Ovary (tissue), 9 donors: ENCODE results near the gene POLA2. TPM values are rescaled to one million over a fixed set of nuclear protein-coding genes. Genes with fewer than 3 reads are reported as not detected.

ENCODE experiments used
- DNase-seq, 5 donors: peaks; one replicate each; pipeline ENCODE4 v3.0.0-alpha.2; 2019 to 2020
- H3K27ac ChIP-seq, 2 donors: fragments of 200-600 bp; one replicate each; pipeline versions ENCODE4 v1.5.1 to v1.8.0; 2019 to 2022
- H3K27me3 ChIP-seq: fragments of 200-600 bp; one replicate; pipeline ENCODE4 v1.8.0; 2022
- H3K36me3 ChIP-seq: fragments of 200-600 bp; sonication (generic); one replicate; pipeline ENCODE4 v1.5.1; 2019
- H3K4me1 ChIP-seq: one replicate; pipeline ENCODE4 v1.8.1; 2013; ENCODE audit warnings: mild to moderate bottlenecking, moderate library complexity; ENCODE audit not compliant: insufficient read depth
- H3K4me3 ChIP-seq: fragments of 200-600 bp; sonication (generic); one replicate; pipeline ENCODE4 v1.5.1; 2017
- H3K9me3 ChIP-seq, 2 donors: fragments of 200-600 bp in 1 of 2; sonication (generic) in 1 of 2; one replicate each; pipeline versions ENCODE4 v1.5.1 to v1.8.1; 2013 to 2019; ENCODE audit warnings: mild to moderate bottlenecking in 1 of 2, moderate library complexity in 1 of 2
- EP300 ChIP-seq: sonication (generic); formaldehyde crosslinking; IDR thresholded peaks from one replicate; pipeline ENCODE4 v1.6.1; 2017; ENCODE audit warnings: antibody characterized with exemption
- POLR2A ChIP-seq: fragments of 450-650 bp; IDR thresholded peaks from one replicate; pipeline ENCODE4 v1.6.1; 2017; ENCODE audit warnings: antibody characterized with exemption, mild to moderate bottlenecking, moderate library complexity
- WGBS, 3 donors: extraction: QIAGEN DNeasy Blood & Tissue Kit in 1 of 3; methylation state at CpG; one replicate each; pipeline versions ENCODE4 v1.1.5 to v1.1.7; 2013 to 2017; 5-methylcytosine and 5-hydroxymethylcytosine counted together
- intact Hi-C, 4 donors: fragments of 100-400 bp; cut with DNase I; formaldehyde crosslinking; loops; one replicate each; pipeline versions ENCODE4 v1.11.0 to v1.15.1; 2022 to 2023
- polyA plus RNA-seq, 2 donors: library from polyadenylated mRNA; stranded (reverse); fragments of 200-250 nt in 1 of 2; fragments of 350-450 nt in 1 of 2; fragmentation: Illumina TruSeq in 1 of 2; extraction: RNeasy Lipid Tissue Mini Kit (QIAGEN cat#74804) in 1 of 2; gene quantifications; one replicate each; pipeline ENCODE4 v1.2.3, GENCODE V29; 2013 to 2014
- total RNA-seq, 7 donors: library from RNA; depleted of rRNA in 2 of 7; stranded (reverse); fragments of >200 nt in 2 of 7; fragmentation: NEBNext Ultra II Directional in 3 of 7; extraction: Animal tissue kit (Norgen Biotek cat#: 25700) in 3 of 7; gene quantifications; one replicate each; pipeline versions ENCODE4 v1.1.0 to v1.2.4, GENCODE V29; 2016 to 2023
- TF ChIP-seq, protein P1 (sequence below), 3 donors: fragments of 450-650 bp in 2 of 3; fragments of 200-600 bp in 1 of 3; IDR thresholded peaks; one replicate each; pipeline versions ENCODE4 v1.5.1 to v1.8.0; 2016 to 2022; ENCODE audit warnings: antibody characterized with exemption in 3 of 3, mild to moderate bottlenecking in 1 of 3
- donor health status: DM: no; HTN: no; CAD: no; lungs with moderate emphysema.
- donor health status: DM: no; HTN: no; CAD: no.
- donor health status: Bipolar disorder and iron deficiency.
- donor health status: DM: yes; HTN: yes; CAD: no.
- donor health status: DM: no; HTN: no; CAD: no.
- donor health status: DM: yes; HTN: yes; CAD: no.

POLA2 gene
- total and polyA plus RNA-seq, 9 donors: 4.5 to 13.3 (median 8.6) TPM

DNA sequence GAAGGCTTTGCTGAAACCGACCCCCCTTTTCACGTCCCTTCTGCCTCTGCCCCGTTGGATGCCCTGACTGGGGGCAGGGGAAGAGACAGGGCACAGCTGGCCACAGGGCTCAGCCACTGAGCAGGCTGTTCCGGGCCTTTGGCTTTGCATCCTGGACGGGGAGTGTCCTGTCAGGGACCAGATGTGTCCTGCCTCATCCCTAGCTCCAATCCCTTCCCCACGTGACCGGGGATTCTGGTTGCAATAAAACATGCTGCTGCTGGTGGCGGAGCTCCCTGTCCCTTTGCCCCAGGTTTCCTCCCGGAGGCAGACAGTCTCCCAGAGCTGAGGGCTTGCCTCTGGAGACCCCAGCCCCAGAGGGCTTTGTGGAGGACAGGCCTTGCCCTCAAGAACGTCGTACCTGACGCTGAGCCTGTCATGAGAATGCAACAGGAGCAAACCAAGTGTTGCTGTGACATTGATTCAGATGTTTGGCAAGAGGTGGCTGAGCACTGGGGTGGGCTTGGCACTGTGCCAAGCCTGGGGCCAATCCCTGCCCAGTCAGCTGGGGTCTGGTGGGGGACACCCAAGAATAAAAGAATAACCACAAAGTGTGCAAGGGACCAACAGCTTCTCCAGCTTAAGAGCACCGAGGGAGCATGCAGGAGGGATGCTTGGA is 60.2 kb downstream of the POLA2 start:
- 39 to 41% (median 41%) methylated on average over 13 of the region's 13 CpGs for WGBS, 3 donors
- no peak for DNase-seq

DNA sequence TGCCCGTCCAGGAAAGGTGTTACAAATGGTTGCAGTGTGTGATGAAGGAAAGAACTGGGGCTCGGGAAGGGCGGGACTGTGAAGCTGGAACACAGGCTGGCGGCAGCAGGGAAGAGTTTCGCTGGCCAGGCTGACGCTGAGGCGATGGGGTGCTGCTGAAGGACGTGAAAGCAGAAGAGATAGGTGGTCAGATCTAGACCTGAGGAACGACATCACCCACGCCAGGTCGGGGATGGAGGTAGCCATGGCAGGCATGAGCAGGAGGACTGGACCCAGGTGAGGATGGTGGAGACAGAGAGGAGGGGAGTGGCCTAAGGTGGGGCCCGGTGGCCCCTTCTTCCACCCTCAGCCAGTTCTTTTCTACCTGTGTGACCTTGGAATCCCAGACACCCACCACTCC is 62.1 kb downstream of the POLA2 start:
- Histone ChIP-seq H3K9me3 (no peaks in the 10 kb centered on the region), H3K27me3 (no peaks in the 10 kb centered on the region), H3K4me3 (no peak overlapping the region), H3K36me3 (no peaks in the 10 kb centered on the region), H3K4me1 (no peaks in the 10 kb centered on the region), H3K27ac (peak overlapping the region in 1 of 2 donors; percentile 16)
- TF ChIP-seq POLR2A: no peak
- TF ChIP-seq EP300: no peak
- TF ChIP-seq, protein P1, sequence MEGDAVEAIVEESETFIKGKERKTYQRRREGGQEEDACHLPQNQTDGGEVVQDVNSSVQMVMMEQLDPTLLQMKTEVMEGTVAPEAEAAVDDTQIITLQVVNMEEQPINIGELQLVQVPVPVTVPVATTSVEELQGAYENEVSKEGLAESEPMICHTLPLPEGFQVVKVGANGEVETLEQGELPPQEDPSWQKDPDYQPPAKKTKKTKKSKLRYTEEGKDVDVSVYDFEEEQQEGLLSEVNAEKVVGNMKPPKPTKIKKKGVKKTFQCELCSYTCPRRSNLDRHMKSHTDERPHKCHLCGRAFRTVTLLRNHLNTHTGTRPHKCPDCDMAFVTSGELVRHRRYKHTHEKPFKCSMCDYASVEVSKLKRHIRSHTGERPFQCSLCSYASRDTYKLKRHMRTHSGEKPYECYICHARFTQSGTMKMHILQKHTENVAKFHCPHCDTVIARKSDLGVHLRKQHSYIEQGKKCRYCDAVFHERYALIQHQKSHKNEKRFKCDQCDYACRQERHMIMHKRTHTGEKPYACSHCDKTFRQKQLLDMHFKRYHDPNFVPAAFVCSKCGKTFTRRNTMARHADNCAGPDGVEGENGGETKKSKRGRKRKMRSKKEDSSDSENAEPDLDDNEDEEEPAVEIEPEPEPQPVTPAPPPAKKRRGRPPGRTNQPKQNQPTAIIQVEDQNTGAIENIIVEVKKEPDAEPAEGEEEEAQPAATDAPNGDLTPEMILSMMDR (IDR thresholded peaks at IDR 0.05): no peak
- 44 to 48% (median 45%) methylated on average over 12 of the region's 12 CpGs for WGBS, 3 donors
- intact Hi-C loops: loop anchor here in 1 of 4 donors (2.0 kb wide), 1 partner anchor 51 kb away; no protein-coding TSS in a partner anchor
- DNase-seq: peak in 1 of 5 donors; percentile 53

More for the DNA sequence above, 60.2 kb downstream of the POLA2 start:
- intact Hi-C loops: loop anchor here in 1 of 4 donors (2.0 kb wide), 1 partner anchor 49 kb away; no protein-coding TSS in a partner anchor
- TF ChIP-seq POLR2A (no peak), EP300 (no peak)
- TF ChIP-seq, protein P1 (IDR thresholded peaks at IDR 0.05): no peak
- Histone ChIP-seq H3K4me3 (no peak overlapping the region), H3K36me3 (no peaks in the 10 kb centered on the region), H3K9me3 (no peaks in the 10 kb centered on the region), H3K27ac (no peak overlapping the region), H3K4me1 (peaks cover under 1% of the 10 kb centered on the region), H3K27me3 (no peaks in the 10 kb centered on the region)

- no peaks in the 10 kb centered on the region for H3K27me3 ChIP-seq
- TF ChIP-seq POLR2A (no peak), EP300 (no peak)
- TF ChIP-seq, protein P1 (IDR thresholded peaks at IDR 0.05): no peak
- WGBS, 3 donors: 58 to 72% (median 66%) methylated on average over 4 of the region's 4 CpGs
- no peak overlapping the region for H3K4me3 ChIP-seq
- DNase-seq: no peak
- no peaks in the 10 kb centered on the region for H3K36me3 ChIP-seq
- intact Hi-C loops: no loop called here
- no peak overlapping the region for H3K27ac ChIP-seq
- no peaks in the 10 kb centered on the region for H3K4me1 ChIP-seq
- H3K9me3 ChIP-seq: no peaks in the 10 kb centered on the region
Observed at GRCh38 chr11:65325435-65325834, 63.7 kb downstream of the POLA2 start.

GRCh38 chr11:65327021-65327420 is 65.3 kb downstream of the POLA2 start:
- intact Hi-C loops: no loop called here
- 69 to 84% (median 69%) methylated on average over 8 of the region's 8 CpGs for WGBS, 3 donors

More at GRCh38 chr11:65327021-65327420, 65.3 kb downstream of the POLA2 start:
- no peak for DNase-seq
- H3K27me3 ChIP-seq: no peaks in the 10 kb centered on the region
- TF ChIP-seq POLR2A: no peak
- no peak for TF ChIP-seq EP300
- TF ChIP-seq, protein P1 (IDR thresholded peaks at IDR 0.05): no peak
- H3K4me3 ChIP-seq: no peak overlapping the region
- no peaks in the 10 kb centered on the region for H3K4me1 ChIP-seq
- H3K27ac ChIP-seq: no peak overlapping the region
- H3K9me3 ChIP-seq: no peaks in the 10 kb centered on the region
- no peaks in the 10 kb centered on the region for H3K36me3 ChIP-seq
